Mesenchymal stem cell (in vitro differentiated cells and primary cell): ENCODE data around the gene GBF1.

Source experiments
- DNase-seq: peaks from one replicate; pipeline ENCODE4 v3.0.0-alpha.2; 2013
- H2AFZ ChIP-seq: one replicate; pipeline ENCODE4 v1.6.1; 2013; ENCODE audit warnings: low read depth, mild to moderate bottlenecking, control low read depth, inconsistent platforms, low read length, moderate library complexity
- H2AK5ac ChIP-seq: 2 replicates; pipeline ENCODE4 v1.6.1; 2013; ENCODE audit warnings: low read length, moderate library complexity, mild to moderate bottlenecking, inconsistent platforms; ENCODE audit not compliant: severe bottlenecking
- H2BK120ac ChIP-seq: one replicate; pipeline ENCODE4 v1.6.1; 2013; ENCODE audit warnings: low read depth, mild to moderate bottlenecking, inconsistent platforms, low read length, moderate library complexity
- H2BK12ac ChIP-seq, 2 experiments: one replicate each; pipeline ENCODE4 v1.6.1; 2013; ENCODE audit warnings: inconsistent platforms in 2 of 2, low read length in 2 of 2, mild to moderate bottlenecking in 2 of 2, moderate library complexity in 2 of 2, control low read depth in 1 of 2
- H2BK15ac ChIP-seq: one replicate; pipeline ENCODE4 v1.6.1; 2013; ENCODE audit warnings: mild to moderate bottlenecking, low read depth, inconsistent platforms; ENCODE audit not compliant: poor library complexity, severe bottlenecking
- H2BK5ac ChIP-seq: 2 replicates; pipeline ENCODE4 v1.6.1; 2013; ENCODE audit warnings: low read depth, mild to moderate bottlenecking, low read length, control low read depth, inconsistent platforms; ENCODE audit not compliant: poor library complexity, severe bottlenecking
- H3K14ac ChIP-seq, 2 experiments: one replicate each; pipeline ENCODE4 v1.6.1; 2013; ENCODE audit warnings: inconsistent platforms in 2 of 2, low read length in 2 of 2, control low read depth in 1 of 2, mild to moderate bottlenecking in 1 of 2, moderate library complexity in 1 of 2
- H3K18ac ChIP-seq, 2 experiments: one replicate each; pipeline ENCODE4 v1.6.1; 2013; ENCODE audit warnings: inconsistent platforms in 2 of 2, low read length in 2 of 2, control low read depth in 1 of 2, low read depth in 1 of 2, mild to moderate bottlenecking in 1 of 2
- H3K23ac ChIP-seq, 2 experiments: one replicate each; pipeline ENCODE4 v1.6.1; 2013; ENCODE audit warnings: inconsistent platforms in 2 of 2, low read length in 2 of 2, mild to moderate bottlenecking in 2 of 2, moderate library complexity in 2 of 2, control low read depth in 1 of 2
- H3K27ac ChIP-seq: 2 replicates; pipeline ENCODE4 v1.5.1; 2013; ENCODE audit warnings: mild to moderate bottlenecking, moderate library complexity, low read length, control low read depth, inconsistent platforms; ENCODE audit not compliant: poor library complexity, severe bottlenecking
- H3K27me3 ChIP-seq, 2 experiments: 2 replicates each; pipeline versions ENCODE4 v1.6.1 to v1.7.0; 2013; ENCODE audit warnings: low read length in 2 of 2, mild to moderate bottlenecking in 2 of 2, moderate library complexity in 2 of 2, control low read depth in 1 of 2, inconsistent platforms in 1 of 2; ENCODE audit not compliant: control insufficient read depth in 1 of 2, insufficient read depth in 1 of 2
- H3K36me3 ChIP-seq, 2 experiments: 2 replicates each; pipeline versions ENCODE4 v1.6.1 to v1.7.0; 2013; ENCODE audit warnings: low read length in 2 of 2, control low read depth in 1 of 2, inconsistent platforms in 1 of 2, low read depth in 1 of 2, mild to moderate bottlenecking in 1 of 2; ENCODE audit not compliant: insufficient read depth in 2 of 2, control insufficient read depth in 1 of 2
- H3K4ac ChIP-seq, 2 experiments: one replicate each; pipeline ENCODE4 v1.6.1; 2013; ENCODE audit warnings: inconsistent platforms in 2 of 2, low read length in 2 of 2, mild to moderate bottlenecking in 2 of 2, moderate library complexity in 2 of 2, control low read depth in 1 of 2, low read depth in 1 of 2
- H3K4me1 ChIP-seq: 2 replicates; pipeline ENCODE4 v1.6.1; 2013; ENCODE audit warnings: low read depth, low read length, control low read depth; ENCODE audit not compliant: control insufficient read depth, insufficient read depth
- H3K4me2 ChIP-seq: 2 replicates; pipeline ENCODE4 v1.6.1; 2013; ENCODE audit warnings: low read length, mild to moderate bottlenecking, inconsistent platforms; ENCODE audit not compliant: poor library complexity, severe bottlenecking
- H3K4me3 ChIP-seq, 2 experiments: 2 replicates each; pipeline versions ENCODE4 v1.5.1 to v1.7.0; 2013; ENCODE audit warnings: low read length in 2 of 2, mild to moderate bottlenecking in 2 of 2, control low read depth in 1 of 2, low read depth in 1 of 2; ENCODE audit not compliant: insufficient read depth in 1 of 2
- H3K79me1 ChIP-seq: replicated peaks from 2 replicates; pipeline ENCODE4 v1.6.1; 2013; ENCODE audit warnings: mild to moderate bottlenecking, control low read depth, low read length, inconsistent platforms; ENCODE audit not compliant: poor library complexity, severe bottlenecking
- H3K9ac ChIP-seq: 2 replicates; pipeline ENCODE4 v1.7.0; 2013; ENCODE audit warnings: mild to moderate bottlenecking, low read length, moderate library complexity
- H3K9me3 ChIP-seq: 2 replicates; pipeline ENCODE4 v1.7.0; 2013; ENCODE audit warnings: mild to moderate bottlenecking, low read length; ENCODE audit not compliant: control insufficient read depth
- H4K8ac ChIP-seq: one replicate; pipeline ENCODE4 v1.6.1; 2013; ENCODE audit warnings: inconsistent platforms, mild to moderate bottlenecking, low read length, moderate library complexity
- H4K91ac ChIP-seq: one replicate; pipeline ENCODE4 v1.6.1; 2013; ENCODE audit warnings: mild to moderate bottlenecking, low read length, inconsistent platforms
- WGBS: methylation state at CpG from one replicate; pipeline ENCODE4 v1.1.7; 2013; ENCODE audit warnings: mixed read lengths; 5-methylcytosine and 5-hydroxymethylcytosine counted together

GBF1 gene

GRCh38 chr10:102312683-102313082 lies 67.4 kb downstream of the GBF1 start:
- Histone ChIP-seq H2BK120ac (peak overlapping the region; percentile 19), H3K9me3 (no peaks in the 10 kb centered on the region), H3K79me1 (peaks cover 5% of the 10 kb centered on the region), H4K91ac (no peak overlapping the region), H2BK5ac (no peak overlapping the region), H3K4me3 (no peak overlapping the region), H3K4me2 (no peak overlapping the region), H3K4ac (no peak overlapping the region), H2BK12ac (no peak overlapping the region), H3K4me1 (peaks cover 15% of the 10 kb centered on the region), H3K27me3 (no peaks in the 10 kb centered on the region), H2BK15ac (no peak overlapping the region), H2AK5ac (peak overlapping the region; percentile 87), H3K18ac (no peak overlapping the region), H3K27ac (peak overlapping the region; percentile 92), H3K36me3 (peaks cover 7 to 8% of the 10 kb centered on the region in 2 experiments), H2AFZ (no peak overlapping the region), H3K9ac (peak overlapping the region; percentile 12), H4K8ac (no peak overlapping the region), H3K23ac (no peak overlapping the region), H3K14ac (no peak overlapping the region)
- peak; percentile 24 for DNase-seq
- WGBS: 76% methylated on average over 1 of the region's 1 CpG

- Histone ChIP-seq H3K14ac (peak overlapping the region in 1 of 2 experiments; percentile 26), H3K79me1 (peaks cover 5% of the 10 kb centered on the region), H3K4me2 (peak overlapping the region; percentile 36), H2AFZ (no peak overlapping the region), H2BK5ac (no peak overlapping the region), H4K8ac (peak overlapping the region; percentile 49), H3K4me1 (peaks cover 15% of the 10 kb centered on the region), H3K27me3 (no peaks in the 10 kb centered on the region), H3K4ac (peak overlapping the region in 1 of 2 experiments; percentile 27), H2BK15ac (no peak overlapping the region), H3K27ac (peak overlapping the region; percentile 92), H3K9me3 (no peaks in the 10 kb centered on the region), H3K23ac (no peak overlapping the region), H2BK12ac (no peak overlapping the region), H3K9ac (peak overlapping the region; percentile 11), H2AK5ac (peak overlapping the region; percentile 72), H3K18ac (no peak overlapping the region), H4K91ac (no peak overlapping the region), H2BK120ac (peak overlapping the region; percentile 19), H3K36me3 (peaks cover 7 to 8% of the 10 kb centered on the region in 2 experiments), H3K4me3 (no peak overlapping the region)
- 32% methylated on average over 6 of the region's 8 CpGs for WGBS
- peak; percentile 41 for DNase-seq
Measured at GRCh38 chr10:102313221-102313896, 68.0 kb downstream of the GBF1 start.

GRCh38 chr10:102314801-102315200 lies 69.5 kb downstream of the GBF1 start:
- WGBS: 100% methylated on average over 1 of the region's 1 CpG
- H3K18ac ChIP-seq: no peak overlapping the region
- no peak overlapping the region for H3K4me3 ChIP-seq
- H3K23ac ChIP-seq: no peak overlapping the region
- DNase-seq: no peak
- H3K36me3 ChIP-seq: peaks cover 7 to 8% of the 10 kb centered on the region in 2 experiments
- H3K9ac ChIP-seq: no peak overlapping the region
- no peak overlapping the region for H2BK12ac ChIP-seq
- H3K4me2 ChIP-seq: no peak overlapping the region
- no peak overlapping the region for H2AK5ac ChIP-seq
- no peak overlapping the region for H4K8ac ChIP-seq
- H2BK15ac ChIP-seq: no peak overlapping the region
- no peak overlapping the region for H2BK120ac ChIP-seq
- no peak overlapping the region for H2BK5ac ChIP-seq
- peaks cover 17% of the 10 kb centered on the region for H3K4me1 ChIP-seq
- peaks cover 5% of the 10 kb centered on the region for H3K79me1 ChIP-seq
- H3K9me3 ChIP-seq: no peaks in the 10 kb centered on the region
- no peak overlapping the region for H3K14ac ChIP-seq
- H4K91ac ChIP-seq: no peak overlapping the region
- peak overlapping the region; percentile 7 for H3K27ac ChIP-seq
- H3K4ac ChIP-seq: no peak overlapping the region
- no peak overlapping the region for H2AFZ ChIP-seq
- no peaks in the 10 kb centered on the region for H3K27me3 ChIP-seq

- Histone ChIP-seq H2AFZ (no peak overlapping the region), H3K9ac (no peak overlapping the region), H3K36me3 (peaks cover 7 to 8% of the 10 kb centered on the region in 2 experiments), H2BK120ac (no peak overlapping the region), H3K27me3 (no peaks in the 10 kb centered on the region), H2AK5ac (no peak overlapping the region), H2BK12ac (no peak overlapping the region), H3K4me1 (peaks cover 17% of the 10 kb centered on the region), H2BK15ac (no peak overlapping the region), H3K4me3 (no peak overlapping the region), H4K91ac (no peak overlapping the region), H3K4me2 (no peak overlapping the region), H3K4ac (no peak overlapping the region), H3K79me1 (peaks cover 5% of the 10 kb centered on the region), H2BK5ac (no peak overlapping the region), H3K9me3 (no peaks in the 10 kb centered on the region), H3K14ac (no peak overlapping the region), H3K18ac (no peak overlapping the region), H3K27ac (no peak overlapping the region), H4K8ac (no peak overlapping the region), H3K23ac (no peak overlapping the region)
- WGBS: no CpG with 5 or more reads among the region's 1 CpG
- DNase-seq: no peak
Measured at GRCh38 chr10:102316421-102316820, 71.1 kb downstream of the GBF1 start.
